Inflammatory macrophage treated with lipopolysaccharide for 4 hours (primary cell): ENCODE measurements around the gene LDLRAD1.
"Not testable (repeated sequence)": the region's sequence is repeated elsewhere in the genome, so short reads cannot be mapped to it uniquely, and the experiment has no call there.

Source experiments
- DNase-seq: peaks from one replicate; pipeline ENCODE4 v3.0.0-alpha.2; 2020

The LDLRAD1 gene

DNA sequence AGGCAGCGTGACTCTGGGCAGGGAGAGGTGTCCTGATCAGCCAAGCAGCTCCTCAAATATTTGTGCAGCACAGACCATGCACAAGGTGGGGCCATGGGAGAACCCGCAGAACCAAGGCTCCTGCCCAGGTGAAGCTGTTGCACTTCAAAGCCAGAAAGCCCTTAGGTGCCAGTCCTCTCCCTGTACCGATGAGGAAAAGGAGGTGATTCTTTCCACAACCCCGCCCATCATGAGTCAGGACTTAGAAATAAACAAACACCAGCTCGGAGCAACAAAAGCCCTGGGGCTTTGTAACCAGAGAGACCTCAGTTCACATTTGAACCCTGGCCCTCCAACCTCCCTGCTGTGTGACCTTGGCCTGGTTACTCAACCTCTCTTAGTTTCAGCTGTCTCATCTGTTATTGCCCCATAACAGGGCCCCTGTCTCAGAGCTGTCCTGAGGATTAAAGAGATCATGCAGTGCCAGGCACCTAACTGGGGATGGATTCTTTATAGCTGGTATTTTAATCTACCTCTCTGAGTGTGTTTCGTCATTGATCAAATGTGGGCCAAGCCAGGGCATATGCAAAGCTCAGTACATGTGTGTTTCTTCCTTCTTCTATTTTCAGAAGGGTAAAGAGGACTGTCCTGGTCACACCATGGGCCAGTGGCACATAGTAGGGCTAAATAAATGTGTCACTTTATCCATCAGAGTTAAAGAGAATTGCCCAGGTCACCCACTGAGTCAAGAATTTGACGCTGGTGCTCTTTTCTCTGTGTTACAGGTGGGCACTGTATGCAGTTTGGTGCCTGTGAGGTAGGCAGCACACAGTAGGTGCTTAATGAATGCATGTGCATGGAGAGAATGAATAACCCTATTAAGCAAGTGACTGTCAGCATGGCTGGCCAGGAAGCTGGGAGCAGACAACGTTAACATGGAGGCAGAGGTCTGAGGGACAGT is 1.4 kb downstream of the LDLRAD1 start:
- DNase-seq: no peak

DNA sequence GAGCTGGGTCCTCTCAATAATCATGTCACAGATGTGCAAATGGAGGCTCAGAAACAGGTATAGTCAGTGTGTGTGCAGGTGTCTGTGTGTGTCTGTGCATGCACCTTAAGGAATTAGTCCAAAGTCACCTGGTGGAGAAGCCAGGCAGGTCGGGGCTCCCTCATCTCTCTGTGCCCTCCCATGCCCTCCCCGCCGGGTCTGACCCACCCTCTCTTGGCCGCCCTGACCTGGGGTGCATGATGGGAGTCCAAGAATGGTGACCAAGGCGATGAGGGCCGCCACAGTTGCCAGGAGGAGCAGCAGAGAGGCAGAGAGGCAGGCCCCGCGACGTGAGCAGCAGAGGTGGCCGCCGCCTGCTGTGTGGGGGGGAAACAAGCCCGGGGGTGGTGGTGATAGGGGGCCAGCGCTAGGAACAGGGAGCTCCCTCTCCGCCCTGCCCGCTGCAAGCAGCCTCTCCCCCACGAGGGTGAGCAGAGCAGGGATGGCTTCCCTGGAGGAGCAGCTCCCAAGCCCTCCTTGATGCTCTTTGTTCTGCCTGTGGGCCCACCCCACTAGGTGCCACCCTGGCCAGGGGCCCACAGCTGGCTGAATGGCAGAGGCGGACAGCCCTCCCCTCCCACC is 3.9 kb downstream of the LDLRAD1 start:
- no peak for DNase-seq

DNA sequence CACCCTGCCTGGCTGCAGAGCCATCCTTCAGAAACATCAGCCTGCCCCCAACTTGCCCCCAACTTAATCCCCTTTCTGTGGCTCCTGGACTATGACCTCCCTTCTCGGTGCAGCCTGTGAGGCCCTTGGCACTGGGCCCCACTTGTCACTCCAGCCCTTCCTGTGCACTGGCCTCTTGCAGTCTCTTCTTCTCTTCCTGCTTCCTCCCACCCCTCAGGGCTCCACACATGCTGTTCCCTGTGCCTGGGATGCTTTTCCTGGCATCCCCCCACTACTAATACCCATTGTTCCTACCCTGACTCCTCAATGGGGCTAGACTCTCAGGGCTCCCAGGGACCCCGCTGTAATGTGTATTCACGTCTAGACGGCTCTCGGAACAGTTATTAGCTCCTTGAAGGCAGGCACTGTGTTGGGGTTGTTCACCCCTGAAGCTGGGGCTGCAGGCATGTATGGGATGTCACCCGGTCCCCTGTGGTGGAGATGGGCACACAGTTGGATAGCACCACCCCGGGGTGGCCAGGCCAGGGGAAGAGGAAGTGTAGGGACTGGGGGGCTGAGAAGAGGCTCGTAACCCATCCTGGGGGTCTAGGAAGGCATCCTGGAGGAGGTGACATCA is 4.5 kb downstream of the LDLRAD1 start:
- no peak for DNase-seq

DNA sequence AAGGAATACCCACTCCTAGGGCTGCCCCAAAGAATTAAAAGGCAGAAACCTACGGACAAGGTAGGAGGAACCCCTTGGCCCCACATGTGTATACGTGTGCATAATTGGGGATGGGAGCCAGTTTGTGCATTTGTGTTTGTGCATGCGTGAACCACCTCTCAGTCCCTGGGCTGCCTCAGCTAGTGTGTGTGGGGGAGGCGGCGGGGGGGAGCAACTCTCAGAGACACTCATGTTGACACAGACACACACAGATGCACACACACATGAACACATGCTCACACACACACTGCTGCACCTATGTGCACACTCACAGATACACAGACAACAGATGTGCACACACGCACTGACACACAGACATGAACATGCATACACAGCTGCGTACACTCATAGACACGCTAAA is 5.1 kb downstream of the LDLRAD1 start:
- no peak for DNase-seq

DNA sequence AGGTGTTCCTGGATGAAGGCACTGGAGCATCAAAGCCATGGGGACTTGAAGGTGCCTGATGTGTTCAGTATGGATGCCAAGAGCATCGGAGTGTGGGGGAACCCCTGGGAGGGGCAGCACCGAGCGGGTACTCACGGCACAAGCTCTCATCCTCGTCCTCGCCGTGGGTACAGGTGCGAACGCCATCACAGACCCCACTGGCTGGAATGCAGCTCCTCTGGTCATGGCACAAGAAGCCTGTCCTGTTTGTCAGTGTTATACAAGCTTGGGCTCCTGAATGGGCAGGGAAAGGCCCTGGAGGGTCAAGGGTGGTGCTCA is 6.0 kb downstream of the LDLRAD1 start:
- no peak for DNase-seq

DNA sequence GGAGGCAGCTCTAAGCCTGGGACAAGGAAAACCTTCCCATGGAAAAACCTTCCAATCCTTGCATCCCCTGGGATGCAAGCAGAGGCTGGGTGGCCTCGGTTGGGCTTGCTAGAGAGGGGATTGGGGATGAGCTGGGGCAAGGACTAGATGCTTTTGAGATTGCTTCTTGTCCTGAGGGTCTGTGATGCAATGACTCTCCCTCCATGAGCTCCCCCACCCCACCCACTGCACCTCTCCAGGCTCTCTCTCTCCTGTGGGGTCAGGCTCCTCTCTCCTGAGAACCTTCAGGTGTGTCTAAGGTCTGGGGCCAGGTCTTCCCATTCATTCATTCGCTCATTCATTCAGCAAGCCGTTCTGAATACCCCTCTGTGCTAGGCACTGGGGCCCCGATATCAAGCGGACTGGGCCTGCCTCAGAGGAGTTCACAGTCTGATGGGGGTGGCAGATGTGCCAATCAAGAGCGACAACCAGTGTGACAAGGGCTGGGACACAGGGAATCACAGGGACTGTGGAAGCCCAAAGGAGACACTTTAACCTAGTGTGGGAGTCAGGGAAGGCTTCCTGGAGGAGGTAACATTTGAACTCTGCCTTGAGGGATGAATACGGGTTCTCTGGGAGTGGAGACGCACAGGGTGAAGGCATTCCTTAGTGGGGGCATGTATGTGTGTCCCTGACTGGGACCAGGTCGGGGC is 6.5 kb downstream of the LDLRAD1 start:
- no peak for DNase-seq

DNA sequence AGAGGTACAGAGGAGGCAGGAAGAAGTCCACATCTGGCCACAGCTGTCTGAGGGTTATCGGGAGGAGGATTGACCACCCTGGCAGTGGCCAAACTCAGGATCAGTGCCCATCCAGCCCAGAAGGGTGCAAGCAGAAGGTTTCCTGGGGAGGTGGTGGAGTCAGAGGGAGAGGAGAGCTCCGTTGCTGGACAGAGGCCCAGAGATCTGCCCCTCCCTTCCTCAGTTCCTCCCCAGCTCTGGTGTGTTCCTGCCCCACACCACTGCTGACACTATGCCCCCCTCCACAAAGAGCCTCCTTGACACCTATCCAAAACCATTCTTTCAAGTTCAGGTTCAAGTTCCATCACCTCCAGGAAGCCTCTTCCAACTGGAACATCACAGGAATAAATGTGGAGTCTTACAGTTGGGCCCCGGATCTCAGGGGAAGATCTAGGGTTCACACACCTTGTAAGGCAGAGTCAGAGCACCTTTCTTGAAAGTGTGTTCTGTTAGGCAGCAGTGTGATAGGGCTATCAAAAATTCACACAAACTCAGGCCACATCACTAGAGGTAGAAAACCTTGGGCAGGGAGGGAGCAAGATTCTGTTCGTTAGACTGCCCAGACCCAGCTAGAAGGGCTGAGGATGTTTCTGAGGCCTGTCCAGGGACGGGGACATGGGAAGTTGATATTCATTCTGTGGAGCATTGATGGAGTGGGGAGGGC is 7.4 kb downstream of the LDLRAD1 start:
- no peak for DNase-seq

DNA sequence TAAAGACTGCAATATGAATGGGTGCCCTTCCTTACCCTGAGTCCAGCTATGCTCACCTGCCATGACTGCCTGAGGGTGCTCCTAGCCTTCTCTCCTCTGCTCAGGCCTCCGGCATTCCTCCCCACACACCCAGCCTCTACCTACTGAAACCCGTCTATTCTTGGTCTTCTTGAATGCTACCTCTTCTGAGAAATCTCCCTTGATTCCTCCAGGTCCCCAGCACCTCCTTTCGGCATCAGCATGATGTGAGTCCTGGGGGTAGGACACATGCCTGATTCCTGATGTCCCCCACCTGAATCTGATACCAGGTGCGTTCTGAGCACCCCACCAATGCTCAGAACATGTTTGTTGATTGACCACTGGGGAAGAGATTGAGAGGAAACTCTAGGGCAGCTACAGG is 8.6 kb downstream of the LDLRAD1 start:
- DNase-seq: no peak

DNA sequence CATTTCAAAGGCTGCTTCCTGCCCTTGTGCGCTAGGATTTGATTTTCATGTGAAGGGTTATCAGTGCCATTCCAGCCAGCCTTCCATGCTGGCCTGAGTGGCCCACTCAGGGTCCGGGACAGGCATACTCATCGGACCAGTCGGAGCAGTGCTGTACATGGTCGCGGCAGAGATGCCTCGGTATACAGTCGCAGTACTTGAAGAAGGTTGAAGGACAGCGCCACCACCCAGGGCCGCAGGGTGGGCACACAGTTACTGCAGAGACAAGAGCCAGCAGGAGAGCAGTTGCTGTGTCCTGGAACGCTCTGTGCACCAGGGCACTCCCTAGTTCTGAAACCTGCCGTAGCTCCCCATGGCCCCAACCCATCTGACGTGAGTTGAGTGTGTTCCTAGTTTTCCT is 9.1 kb downstream of the LDLRAD1 start:
- no peak for DNase-seq

DNA sequence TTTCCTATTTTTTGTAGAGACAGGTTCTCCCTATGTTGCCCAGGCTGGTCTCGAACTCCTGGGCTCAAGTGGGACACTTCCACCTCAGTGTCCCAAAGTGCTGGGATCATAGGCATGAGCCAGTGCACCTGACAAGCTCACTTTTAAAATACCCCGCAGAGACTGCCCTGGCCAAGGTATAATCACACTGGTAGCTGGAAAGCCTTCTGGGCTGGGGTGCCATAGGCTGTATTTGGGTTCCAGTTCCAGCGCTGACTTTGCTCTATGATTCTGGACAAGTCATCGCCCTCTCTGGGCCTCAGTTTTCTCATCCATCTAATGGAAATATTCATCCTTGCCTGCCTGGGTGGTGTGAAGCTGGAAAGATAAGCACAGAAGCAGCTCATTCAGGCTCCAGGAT is 10.4 kb downstream of the LDLRAD1 start:
- DNase-seq: no peak

DNA sequence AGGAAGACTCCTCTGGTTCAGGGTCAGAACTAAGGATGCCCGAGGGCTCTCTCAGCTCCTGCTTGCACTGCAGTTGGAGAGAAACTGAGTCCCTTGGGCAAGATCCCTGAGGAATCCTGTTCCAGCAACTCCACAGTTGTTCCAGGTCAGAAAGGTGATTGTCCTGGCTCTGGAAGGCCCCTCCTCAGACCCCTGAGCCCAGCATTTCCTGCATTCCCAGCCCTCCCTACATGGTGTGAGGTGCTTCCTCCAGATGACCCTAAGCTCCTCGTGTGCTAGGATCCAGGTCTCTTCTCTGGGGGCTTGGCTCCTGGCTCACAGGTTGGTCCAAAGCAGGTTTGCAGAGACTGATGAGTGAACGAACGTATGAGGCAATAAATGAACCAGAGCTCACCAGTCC is 11.5 kb downstream of the LDLRAD1 start:
- DNase-seq: no peak

DNA sequence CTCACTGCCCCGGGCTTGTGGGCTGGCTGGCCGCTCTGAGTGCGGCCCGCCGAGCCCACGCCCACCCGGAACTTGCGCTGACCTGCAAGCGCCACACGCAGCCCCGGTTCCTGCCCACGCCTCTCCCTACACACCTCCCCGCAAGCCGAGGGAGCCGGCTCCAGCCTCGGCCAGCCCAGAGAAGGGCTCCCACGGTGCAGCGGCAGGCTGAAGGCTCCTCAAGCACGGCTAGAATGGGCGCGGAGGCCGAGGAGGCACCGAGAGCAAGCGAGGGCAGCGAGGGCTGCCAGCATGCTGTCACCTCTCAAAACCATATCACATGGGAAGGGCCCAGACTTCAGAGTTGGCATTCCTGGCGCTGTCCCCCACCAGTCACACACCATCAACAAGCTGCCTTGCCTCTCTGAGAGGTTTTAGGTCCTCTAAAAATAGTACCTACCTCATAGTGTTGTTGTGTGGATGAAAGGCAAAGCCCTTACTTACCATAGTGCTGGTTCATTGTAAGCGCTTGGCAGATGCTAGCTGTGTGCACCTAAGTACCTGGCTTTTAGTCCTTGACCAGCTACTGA is 13.4 kb downstream of the LDLRAD1 start:
- DNase-seq: no peak

DNA sequence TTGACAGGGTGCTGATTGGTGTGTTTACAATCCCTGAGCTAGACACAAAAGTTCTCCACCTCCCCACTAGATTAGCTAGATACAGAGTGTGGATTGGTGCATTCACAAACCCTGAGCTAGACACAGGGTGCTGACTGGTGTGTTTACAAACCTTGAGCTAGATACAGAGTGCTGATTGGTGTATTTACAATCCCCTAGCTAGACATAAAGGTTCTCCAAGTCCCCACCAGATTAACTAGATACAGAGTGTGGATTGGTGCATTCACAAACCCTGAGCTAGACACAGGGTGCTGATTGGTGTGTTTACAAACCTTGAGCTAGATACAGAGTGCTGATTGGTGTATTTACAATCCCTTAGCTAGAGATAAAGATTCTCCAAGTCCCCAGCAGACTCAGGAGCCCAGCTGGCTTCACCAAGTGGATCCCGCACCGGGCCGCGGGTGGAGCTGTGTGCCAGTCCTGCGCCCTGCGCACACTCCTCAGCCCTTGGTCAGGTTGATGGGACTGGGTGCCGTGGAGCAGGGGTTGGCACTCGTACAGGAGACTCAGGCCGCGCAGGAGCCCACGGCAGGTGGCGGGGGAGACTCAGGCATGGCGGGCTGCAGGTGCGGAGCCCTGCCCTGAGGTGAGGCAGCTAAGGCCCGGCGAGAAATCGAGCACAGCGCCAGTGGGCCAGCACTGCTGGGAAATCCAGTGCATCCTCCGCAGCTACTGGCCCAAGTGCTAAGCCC is 14.1 kb downstream of the LDLRAD1 start:
- DNase-seq: not testable (repeated sequence)

DNA sequence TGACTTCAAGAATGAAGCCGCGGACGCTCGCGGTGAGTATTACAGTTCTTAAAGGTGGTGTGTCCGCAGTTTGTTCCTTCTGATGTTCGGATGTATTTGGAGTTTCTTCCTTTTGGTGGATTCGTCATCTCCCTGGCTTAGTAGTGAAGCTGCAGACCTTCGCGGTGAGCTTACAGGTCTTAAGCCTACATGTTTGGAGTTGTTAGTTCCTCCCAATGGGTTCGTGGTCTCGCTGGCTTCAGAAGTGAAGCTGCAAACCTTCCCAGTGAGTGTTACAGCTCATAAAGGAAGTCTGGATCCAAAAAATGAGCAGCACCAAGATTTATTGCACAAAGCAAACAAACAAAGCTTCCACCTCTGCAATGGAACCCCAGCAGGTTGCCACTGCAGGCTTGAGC is 14.7 kb downstream of the LDLRAD1 start:
- no peak for DNase-seq

DNA sequence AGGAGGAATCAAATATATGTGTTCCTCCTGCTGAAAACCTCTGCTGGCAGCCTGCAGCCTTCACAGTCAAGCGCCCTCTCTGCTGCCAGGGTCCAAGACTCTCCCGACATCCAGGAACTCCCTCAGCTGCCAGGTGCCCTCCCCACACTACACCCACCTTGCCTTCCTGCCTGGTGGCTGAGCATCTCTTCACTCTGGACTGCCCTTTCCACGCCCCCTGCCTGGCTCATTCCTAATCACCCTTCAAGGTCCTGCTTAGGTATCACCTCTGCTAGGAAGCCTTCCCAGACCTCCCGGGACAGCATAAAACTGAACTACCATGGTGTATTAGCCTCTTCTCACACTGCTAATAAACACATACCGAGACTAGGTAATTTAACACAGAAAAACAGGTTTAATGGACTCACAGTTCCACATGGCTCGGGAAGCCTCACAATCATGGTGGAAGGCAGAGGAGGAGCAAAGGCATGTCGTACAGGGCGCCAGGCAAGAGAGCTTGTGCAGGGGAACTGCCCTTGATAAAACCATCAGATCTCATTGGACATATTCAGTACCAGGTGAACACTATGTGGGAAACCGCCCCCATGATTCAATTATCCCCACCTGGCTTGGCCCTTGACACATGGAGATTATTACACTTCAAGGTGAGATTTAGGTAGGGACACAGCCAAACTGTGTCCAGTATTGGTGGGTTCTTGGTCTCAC is 15.3 kb downstream of the LDLRAD1 start:
- DNase-seq: no peak

DNA sequence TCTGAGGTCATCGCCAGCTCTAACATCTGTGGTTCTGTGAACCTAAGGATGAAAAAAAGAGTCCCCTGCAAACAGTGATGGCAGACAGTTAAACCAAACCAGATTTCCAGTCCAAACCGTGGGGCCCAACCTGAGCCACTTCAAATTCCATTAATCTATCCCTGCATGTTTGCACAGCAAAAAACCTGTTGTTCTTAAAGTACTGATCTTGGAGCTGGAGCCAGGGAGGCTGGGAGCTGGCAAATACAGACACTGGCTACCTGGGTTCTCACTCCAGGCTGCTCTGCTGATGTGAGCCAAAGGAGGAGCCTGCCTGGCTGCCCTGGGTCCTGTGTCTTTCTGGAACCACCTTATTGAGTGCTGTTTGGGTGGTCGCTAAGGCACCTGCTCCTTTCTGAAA is 16.4 kb downstream of the LDLRAD1 start:
- DNase-seq: no peak

DNA sequence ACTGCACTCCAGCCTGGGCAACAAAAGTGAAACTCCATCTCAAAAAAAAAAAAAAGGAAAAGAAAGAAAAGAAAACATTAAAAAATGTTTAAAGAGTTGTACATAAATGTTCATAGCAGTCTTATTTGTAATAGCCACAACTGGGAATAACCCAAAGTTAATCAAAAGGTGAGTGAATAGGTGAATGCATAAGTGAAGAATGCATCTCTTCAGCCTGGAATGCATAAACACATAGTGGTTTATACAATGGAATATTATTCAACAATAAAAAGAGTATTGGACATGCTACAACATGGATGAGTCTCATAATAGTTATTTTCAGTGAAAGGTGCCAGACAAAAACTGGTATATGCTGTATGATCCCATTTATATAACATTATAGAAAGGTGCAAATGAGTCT is 18.1 kb downstream of the LDLRAD1 start:
- no peak for DNase-seq

DNA sequence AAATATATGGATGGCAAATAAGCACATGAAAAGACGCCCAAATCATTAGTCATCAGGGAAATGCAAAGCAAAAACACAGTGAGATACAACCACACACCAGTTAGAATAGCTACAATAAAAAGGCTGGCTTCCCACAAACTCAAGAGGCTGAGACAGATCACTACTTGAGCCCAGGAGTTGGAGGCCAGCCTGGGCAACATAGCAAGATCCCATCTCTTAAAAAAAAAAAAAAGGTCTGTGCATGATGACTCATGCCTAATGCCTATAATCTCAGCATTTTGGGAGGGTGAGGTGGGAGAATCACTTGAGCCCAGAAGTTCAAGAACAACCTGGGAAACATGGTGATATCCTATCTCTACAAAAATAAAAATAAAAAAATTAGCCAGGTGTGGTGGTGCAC is 19.8 kb downstream of the LDLRAD1 start:
- DNase-seq: no peak

DNA sequence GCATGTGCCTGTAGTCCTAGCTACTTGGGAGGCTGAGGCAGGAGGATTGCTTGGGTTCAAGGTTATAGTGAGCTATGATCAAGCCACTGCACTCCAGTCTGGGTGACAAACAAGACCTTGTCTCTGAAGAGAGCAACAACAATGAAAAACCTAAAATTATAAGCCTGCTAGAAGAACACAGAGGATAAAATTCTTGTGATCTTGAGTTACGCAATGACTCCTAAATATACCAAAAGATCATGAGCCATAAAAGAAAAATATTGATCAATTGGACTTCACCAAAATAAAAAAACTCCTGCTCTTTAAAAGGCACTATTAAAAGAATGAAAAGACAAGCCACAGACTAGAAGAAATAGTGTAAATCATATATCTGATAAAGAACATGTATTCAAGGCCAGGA is 22.3 kb downstream of the LDLRAD1 start:
- no peak for DNase-seq

DNA sequence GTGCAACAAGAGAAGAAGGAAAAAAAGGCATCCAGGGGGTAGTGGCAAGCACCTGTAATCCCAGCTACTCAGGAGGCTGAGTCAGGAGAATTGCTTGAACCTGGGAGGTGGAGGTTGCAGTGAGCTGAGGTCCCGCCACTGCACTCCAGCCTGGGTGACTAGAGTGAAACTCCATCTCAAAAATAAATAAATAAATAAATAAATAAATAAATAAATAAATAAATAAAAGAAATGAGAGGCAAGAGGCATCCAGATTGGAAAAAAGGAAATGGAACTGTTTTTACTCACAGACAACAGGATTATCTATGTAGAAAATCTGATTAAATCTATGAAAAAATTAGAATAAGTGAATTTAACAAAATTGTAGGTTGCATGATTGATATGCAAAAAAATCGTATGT is 23.5 kb downstream of the LDLRAD1 start:
- DNase-seq: not testable (repeated sequence)
